Fibroblast of peridontal ligament (primary cell): ENCODE results near the gene AFAP1L1.
"Not testable (repeated sequence)": the region's sequence is repeated elsewhere in the genome, so short reads cannot be mapped to it uniquely, and the experiment has no call there.

ENCODE experiments used
- DNase-seq: peaks from one replicate; pipeline ENCODE4 v3.0.0-alpha.2; 2010; ENCODE audit errors: extremely low read depth

The AFAP1L1 gene

GRCh38 chr5:149389552-149390495 is 118.2 kb downstream of the AFAP1L1 start:
- no peak for DNase-seq

GRCh38 chr5:149391076-149391475 is 119.4 kb downstream of the AFAP1L1 start:
- DNase-seq, result not testable (repeated sequence)
